ENCODE results near the gene CCDC102B.
A peak's percentile ranks its signal among the peaks of the same experiment; 100 is the strongest.

Gene CCDC102B

GRCh38 chr18:68969027-68969426 is 171.1 kb downstream of the CCDC102B start:
- TF ChIP-seq CTCF (IDR thresholded peaks at IDR 0.05; ENCODE audit: low read depth, low read length), result no peak
- no peak overlapping the region for H3K4me3 ChIP-seq (replicated peaks in 1 of 2; ENCODE audit: low read depth in 2 of 2, low read length in 2 of 2)
- DNase-seq (ENCODE audit: low read depth in 2 of 2), result no peak

- TF ChIP-seq CTCF (IDR thresholded peaks at IDR 0.05; ENCODE audit: low read depth, low read length), result no peak
- no peak overlapping the region for H3K4me3 ChIP-seq (replicated peaks in 1 of 2; ENCODE audit: low read depth in 2 of 2, low read length in 2 of 2)
- DNase-seq (ENCODE audit: low read depth in 2 of 2), result peak in 1 of 2 donors; percentile 17
Observed at GRCh38 chr18:68972176-68972575, 174.3 kb downstream of the CCDC102B start.

DNA sequence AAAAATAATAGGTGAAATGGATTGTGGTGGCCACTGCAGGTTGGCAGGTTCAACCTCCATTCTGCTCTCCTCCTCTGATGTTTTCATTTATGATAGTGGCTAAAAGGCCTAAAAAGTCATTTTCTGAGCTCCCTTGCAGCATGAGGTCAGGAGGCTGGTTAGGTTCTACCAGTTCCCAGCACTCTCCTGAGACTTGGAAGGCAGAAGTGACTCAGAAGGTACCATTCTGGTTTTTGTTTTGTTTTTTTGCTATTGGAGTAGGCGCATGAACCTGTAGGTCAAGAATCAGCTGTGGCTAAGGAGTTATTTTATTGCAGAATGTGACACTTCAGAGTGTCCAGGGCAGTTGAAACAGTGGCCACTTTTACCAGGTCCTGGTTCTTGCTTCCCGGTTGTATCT is 181.9 kb downstream of the CCDC102B start:
- peak in 1 of 2 donors; percentile 16 for DNase-seq (ENCODE audit: low read depth in 2 of 2)
- TF ChIP-seq CTCF (IDR thresholded peaks at IDR 0.05; ENCODE audit: low read depth, low read length), result no peak
- no peak overlapping the region for H3K4me3 ChIP-seq (replicated peaks in 1 of 2; ENCODE audit: low read depth in 2 of 2, low read length in 2 of 2)

DNA sequence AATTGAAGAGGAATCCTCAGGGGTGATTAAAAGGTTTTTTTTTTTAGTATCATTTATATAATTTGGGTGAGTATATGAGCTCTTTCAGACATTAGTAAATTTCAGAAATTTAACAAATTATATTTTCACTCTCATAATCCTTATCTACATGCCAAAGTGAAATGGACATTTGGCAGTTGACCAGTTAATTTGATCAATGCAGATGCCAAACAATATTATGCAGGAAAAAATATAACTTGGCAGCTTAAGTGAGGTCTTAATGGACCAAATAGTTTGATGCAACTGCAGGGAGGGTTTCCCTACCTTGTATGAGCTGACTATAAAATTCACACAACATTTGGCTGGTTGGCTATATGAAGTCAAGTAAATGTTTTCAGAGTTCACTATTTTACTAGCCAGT is 185.2 kb downstream of the CCDC102B start:
- H3K4me3 ChIP-seq (replicated peaks in 1 of 2; ENCODE audit: low read depth in 2 of 2, low read length in 2 of 2), result no peak overlapping the region
- TF ChIP-seq CTCF (IDR thresholded peaks at IDR 0.05; ENCODE audit: low read depth, low read length), result no peak
- no peak for DNase-seq (ENCODE audit: low read depth in 2 of 2)

GRCh38 chr18:68984342-68984741 is 186.5 kb downstream of the CCDC102B start:
- no peak for TF ChIP-seq CTCF (IDR thresholded peaks at IDR 0.05; ENCODE audit: low read depth, low read length)
- no peak overlapping the region for H3K4me3 ChIP-seq (replicated peaks in 1 of 2; ENCODE audit: low read depth in 2 of 2, low read length in 2 of 2)
- DNase-seq (ENCODE audit: low read depth in 2 of 2), result peak; percentile 45 to 52

- TF ChIP-seq CTCF (IDR thresholded peaks at IDR 0.05; ENCODE audit: low read depth, low read length), result no peak
- DNase-seq (ENCODE audit: low read depth in 2 of 2), result no peak
- H3K4me3 ChIP-seq (replicated peaks in 1 of 2; ENCODE audit: low read depth in 2 of 2, low read length in 2 of 2), result no peak overlapping the region
Observed at GRCh38 chr18:68985172-68985820, 187.4 kb downstream of the CCDC102B start.

GRCh38 chr18:68991286-68991685 is 193.4 kb downstream of the CCDC102B start:
- no peak for TF ChIP-seq CTCF (IDR thresholded peaks at IDR 0.05; ENCODE audit: low read depth, low read length)
- no peak overlapping the region for H3K4me3 ChIP-seq (replicated peaks in 1 of 2; ENCODE audit: low read depth in 2 of 2, low read length in 2 of 2)
- peak; percentile 62 to 83 for DNase-seq (ENCODE audit: low read depth in 2 of 2)

All from cardiac fibroblast (primary cell).